ENCODE data around the gene ACKR4. TPM values are rescaled to one million over a fixed set of nuclear protein-coding genes. Genes with fewer than 3 reads are reported as not detected.

ACKR4 gene
- total and polyA plus RNA-seq, 2 of the 8 experiments (the other 6 are each of a cell fraction or from before 2014, with no cell fraction given) = not detected

GRCh38 chr3:132637590-132637989, 40.5 kb downstream of the ACKR4 start:
- WGBS, 2 experiments (ENCODE audit: extremely low coverage in 1 of 2, insufficient coverage in 1 of 2, insufficient read length in 1 of 2, insufficient replicate concordance in 2 of 2, low coverage in 1 of 2, low lambda C conversion rate in 2 of 2, missing lambda C conversion rate in 1 of 2) = 93% methylated on average over 1 of the region's 1 CpG; no CpG with 5 or more reads in 1 of the 2 experiments
- Histone ChIP-seq H2BK120ac (replicated peaks; ENCODE audit: low read depth, low read length) (no peak overlapping the region), H2AFZ (ENCODE audit: low read length) (no peak overlapping the region), H3K27ac (ENCODE audit: low read depth, low read length) (no peak overlapping the region), H3K23ac (ENCODE audit: insufficient read length) (no peak overlapping the region), H3K36me3 (ENCODE audit: control insufficient read depth in 2 of 4, insufficient read depth in 4 of 4, low read length in 3 of 4) (peaks cover 0 to 5% (median 1%) of the 10 kb centered on the region in 4 experiments; a peak in 1 of 8 replicates), H2BK12ac (ENCODE audit: low read depth, low read length) (no peak overlapping the region), H4K91ac (replicated peaks; ENCODE audit: insufficient read length, low read length) (no peak overlapping the region), H3K9me3 (ENCODE audit: insufficient read depth in 2 of 2, low read depth in 1 of 2, low read length in 1 of 2) (no peaks in the 10 kb centered on the region), H3K4me3 (ENCODE audit: extremely low read depth in 1 of 4, insufficient read depth in 2 of 4, low read depth in 3 of 4, low read length in 4 of 4) (no peak overlapping the region), H2BK15ac (ENCODE audit: low read length) (no peak overlapping the region), H3K79me1 (ENCODE audit: low read depth, low read length) (no peaks in the 10 kb centered on the region), H3K9ac (replicated peaks in 1 of 4; ENCODE audit: extremely low read depth in 1 of 4, low read depth in 3 of 4, low read length in 3 of 4) (no peak overlapping the region), H2BK5ac (ENCODE audit: low read depth, low read length) (no peak overlapping the region), H3K79me2 (ENCODE audit: control insufficient read depth in 1 of 2, insufficient read depth in 2 of 2, low read length in 2 of 2) (no peaks in the 10 kb centered on the region), H3K56ac (replicated peaks; ENCODE audit: insufficient read length, low read depth, low read length) (no peak overlapping the region), H4K8ac (ENCODE audit: extremely low read depth, insufficient read depth, low read length) (no peak overlapping the region), H4K5ac (ENCODE audit: insufficient read length, low read depth, low read length) (no peak overlapping the region), H3K27me3 (replicated peaks in 1 of 4; ENCODE audit: control insufficient read depth in 3 of 4, extremely low read depth in 1 of 4, insufficient read depth in 3 of 4, low read length in 3 of 4) (no peaks in the 10 kb centered on the region), H4K20me1 (replicated peaks in 1 of 2; ENCODE audit: control insufficient read depth in 1 of 2, insufficient read depth in 2 of 2, low read length in 2 of 2) (no peaks in the 10 kb centered on the region), H3K14ac (ENCODE audit: insufficient read length) (no peak overlapping the region), H3K4me1 (replicated peaks in 1 of 4; ENCODE audit: control insufficient read depth in 3 of 4, insufficient read depth in 4 of 4, low read length in 3 of 4) (no peaks in the 10 kb centered on the region), H2AK5ac (ENCODE audit: low read depth, low read length) (no peak overlapping the region), H3K4me2 (ENCODE audit: insufficient read depth in 1 of 2, low read depth in 2 of 2, low read length in 2 of 2) (no peak overlapping the region), H3K23me2 (ENCODE audit: low read depth, low read length) (no peaks in the 10 kb centered on the region), H2BK20ac (ENCODE audit: low read length) (no peak overlapping the region), H3K18ac (ENCODE audit: extremely low read depth, low read length) (no peak overlapping the region), H3K4ac (replicated peaks; ENCODE audit: insufficient read length, low read depth, low read length) (no peak overlapping the region)
- DNase-seq (ENCODE audit: low read depth in 1 of 2, low spot score in 2 of 2) = no peak
- ChIA-PET POLR2A (ENCODE audit: partially characterized antibody) (interaction anchor here (0.6 to 0.8 kb wide), 2 partner anchors 22 to 99 kb away, joined by 3 read pairs; partner anchors contain the start of gene ACAD11), CTCF (ENCODE audit: partially characterized antibody) (interaction anchor here (6.7 kb wide), 1 partner anchor 101 kb away, joined by 163 read pairs; no protein-coding TSS in a partner anchor)
- no peak for FAIRE-seq
- TF ChIP-seq TAF7 (optimal IDR thresholded peaks at IDR 0.05; ENCODE audit: borderline replicate concordance, low read depth, low read length) (no peak), RAD21 (IDR thresholded peaks at IDR 0.05 in 1 of 2, conservative IDR thresholded peaks at IDR 0.05 in 1 of 2; ENCODE audit: low read depth in 2 of 2, low read length in 2 of 2) (no peak), TAF1 (IDR thresholded peaks at IDR 0.05; ENCODE audit: low read depth, low read length) (no peak), HDAC2 (IDR thresholded peaks at IDR 0.05; ENCODE audit: borderline replicate concordance in 1 of 2, low read depth in 2 of 2, low read length in 2 of 2) (no peak), MAFK (IDR thresholded peaks at IDR 0.05; ENCODE audit: low read depth, low read length) (no peak), YY1 (IDR thresholded peaks at IDR 0.05; ENCODE audit: low read depth, low read length) (no peak), CTCF (IDR thresholded peaks at IDR 0.05; ENCODE audit: control extremely low read depth in 1 of 3, insufficient read depth in 1 of 3, low read depth in 1 of 3, low read length in 3 of 3) (no peak), KDM1A (IDR thresholded peaks at IDR 0.05; ENCODE audit: borderline replicate concordance, low read length) (no peak), CBX8 (IDR thresholded peaks at IDR 0.05; ENCODE audit: borderline replicate concordance, low read depth, low read length) (no peak), EZH2 (IDR thresholded peaks at IDR 0.05; ENCODE audit: low read depth, low read length, severe bottlenecking) (no peak), POLR2A (IDR thresholded peaks at IDR 0.05; ENCODE audit: control extremely low read depth in 1 of 2, low read depth in 2 of 2, low read length in 2 of 2) (no peak)
